Trophoblast cell (in vitro differentiated cells and primary cell): ENCODE results near the gene NFKBIA.
A peak's percentile ranks its signal among the peaks of the same experiment; 100 is the strongest.
"Not testable (repeated sequence)": the region's sequence is repeated elsewhere in the genome, so short reads cannot be mapped to it uniquely, and the experiment has no call there.

Experiments used
- DNase-seq, 2 donors: peaks; one replicate each; pipeline ENCODE4 v3.0.0-alpha.2; 2016
- H2AFZ ChIP-seq: 2 replicates; pipeline ENCODE4 v1.6.1; 2013; ENCODE audit warnings: low read length, moderate library complexity, mild to moderate bottlenecking; ENCODE audit not compliant: insufficient read depth, poor library complexity
- H2AK5ac ChIP-seq: 2 replicates; pipeline ENCODE4 v1.6.1; 2013; ENCODE audit warnings: mild to moderate bottlenecking, low read length
- H2BK120ac ChIP-seq: 2 replicates; pipeline ENCODE4 v1.6.1; 2013; ENCODE audit warnings: low read length, mild to moderate bottlenecking, moderate library complexity; ENCODE audit not compliant: insufficient read depth, poor library complexity
- H2BK12ac ChIP-seq: 2 replicates; pipeline ENCODE4 v1.6.1; 2013; ENCODE audit warnings: mild to moderate bottlenecking, low read length, moderate library complexity
- H2BK5ac ChIP-seq: 2 replicates; pipeline ENCODE4 v1.6.1; 2013; ENCODE audit warnings: low read length, low read depth, moderate library complexity, mild to moderate bottlenecking; ENCODE audit not compliant: poor library complexity
- H3K14ac ChIP-seq: 2 replicates; pipeline ENCODE4 v1.6.1; 2013; ENCODE audit warnings: mild to moderate bottlenecking, low read length
- H3K18ac ChIP-seq: 2 replicates; pipeline ENCODE4 v1.6.1; 2013; ENCODE audit warnings: mild to moderate bottlenecking, low read length
- H3K23ac ChIP-seq: 2 replicates; pipeline ENCODE4 v1.6.1; 2013; ENCODE audit warnings: low read length
- H3K27ac ChIP-seq: 2 replicates; pipeline ENCODE4 v1.5.1; 2013; ENCODE audit warnings: low read depth, mild to moderate bottlenecking, inconsistent platforms, low read length, moderate library complexity
- H3K27me3 ChIP-seq: 2 replicates; pipeline ENCODE4 v1.6.1; 2013; ENCODE audit warnings: inconsistent platforms, mild to moderate bottlenecking, low read length, moderate library complexity; ENCODE audit not compliant: insufficient read depth
- H3K36me3 ChIP-seq, 2 experiments: 1 replicate in 1 of 2; 2 replicates in 1 of 2; pipeline ENCODE4 v1.6.1; 2013; ENCODE audit warnings: low read length in 2 of 2, mild to moderate bottlenecking in 2 of 2, moderate library complexity in 1 of 2; ENCODE audit not compliant: insufficient read depth in 2 of 2, control insufficient read depth in 1 of 2
- H3K4ac ChIP-seq: 2 replicates; pipeline ENCODE4 v1.6.1; 2013; ENCODE audit warnings: low read depth, mild to moderate bottlenecking, low read length, moderate library complexity
- H3K4me1 ChIP-seq, 2 experiments: 1 replicate in 1 of 2; 2 replicates in 1 of 2; pipeline ENCODE4 v1.6.1; 2013; ENCODE audit warnings: low read length in 2 of 2, mild to moderate bottlenecking in 2 of 2, moderate library complexity in 1 of 2; ENCODE audit not compliant: insufficient read depth in 2 of 2, control insufficient read depth in 1 of 2
- H3K4me2 ChIP-seq: 2 replicates; pipeline ENCODE4 v1.6.1; 2013; ENCODE audit warnings: inconsistent platforms, mild to moderate bottlenecking, low read length, moderate library complexity
- H3K4me3 ChIP-seq: 2 replicates; pipeline ENCODE4 v1.5.1; 2013; ENCODE audit warnings: mild to moderate bottlenecking, low read depth, low read length, inconsistent platforms
- H3K79me1 ChIP-seq: one replicate; pipeline ENCODE4 v1.6.1; 2013; ENCODE audit warnings: low read length
- H3K79me2 ChIP-seq: 2 replicates; pipeline ENCODE4 v1.6.1; 2013; ENCODE audit warnings: low read length, mild to moderate bottlenecking; ENCODE audit not compliant: control insufficient read depth, insufficient read depth, poor library complexity
- H3K9ac ChIP-seq: 2 replicates; pipeline ENCODE4 v1.6.1; 2013; ENCODE audit warnings: mild to moderate bottlenecking, low read length
- H3K9me3 ChIP-seq: 2 replicates; pipeline ENCODE4 v1.6.1; 2013; ENCODE audit warnings: low read depth, mild to moderate bottlenecking, control low read depth, inconsistent platforms, low read length; ENCODE audit not compliant: insufficient read depth
- H4K12ac ChIP-seq: 2 replicates; pipeline ENCODE4 v1.6.1; 2013; ENCODE audit warnings: low read depth, mild to moderate bottlenecking, low read length, moderate library complexity
- H4K8ac ChIP-seq: 2 replicates; pipeline ENCODE4 v1.6.1; 2013; ENCODE audit warnings: low read depth, mild to moderate bottlenecking, low read length, moderate library complexity
- H4K91ac ChIP-seq: one replicate; pipeline ENCODE4 v1.6.1; 2013; ENCODE audit warnings: low read depth, mild to moderate bottlenecking, low read length, moderate library complexity
- WGBS: extraction: QIAGEN DNeasy Blood & Tissue Kit; methylation state at CpG from one replicate; pipeline ENCODE4 v1.1.7; 2013; ENCODE audit warnings: missing lambda C conversion rate; ENCODE audit not compliant: insufficient read length, insufficient coverage; ENCODE audit errors: extremely low coverage; 5-methylcytosine and 5-hydroxymethylcytosine counted together

NFKBIA gene

GRCh38 chr14:35355235-35355634, 49.3 kb downstream of the NFKBIA start:
- H3K23ac ChIP-seq, H2AK5ac ChIP-seq, H3K9me3 ChIP-seq, H4K12ac ChIP-seq, H4K8ac ChIP-seq, H2AFZ ChIP-seq, H3K27me3 ChIP-seq, H3K18ac ChIP-seq, H3K4ac ChIP-seq, H3K9ac ChIP-seq, H3K79me1 ChIP-seq, H2BK12ac ChIP-seq, H3K14ac ChIP-seq, H3K36me3 ChIP-seq, H4K91ac ChIP-seq, DNase-seq, H2BK5ac ChIP-seq, H3K4me3 ChIP-seq, H3K27ac ChIP-seq, H3K79me2 ChIP-seq, H3K4me2 ChIP-seq: not testable (repeated sequence)
- WGBS = no CpG with 5 or more reads among the region's 6 CpGs
- Histone ChIP-seq H2BK120ac (peak overlapping the region; percentile 56), H3K4me1 (peaks cover 19 to 20% of the 10 kb centered on the region in 2 experiments)

GRCh38 chr14:35353409-35354172, 51.0 kb downstream of the NFKBIA start:
- no CpG with 5 or more reads among the region's 10 CpGs for WGBS
- peak overlapping the region; percentile 42 for H2BK12ac ChIP-seq
- no peak overlapping the region for H3K4me3 ChIP-seq
- no peak overlapping the region for H4K12ac ChIP-seq
- H4K8ac ChIP-seq = no peak overlapping the region
- DNase-seq = no peak
- H3K4me1 ChIP-seq = peaks cover 24 to 25% of the 10 kb centered on the region in 2 experiments
- H3K9me3 ChIP-seq = peaks cover 2% of the 10 kb centered on the region
- H3K23ac ChIP-seq = no peak overlapping the region
- peaks cover 3% of the 10 kb centered on the region for H3K79me1 ChIP-seq
- no peak overlapping the region for H2AK5ac ChIP-seq
- H2BK5ac ChIP-seq = no peak overlapping the region
- H2AFZ ChIP-seq = no peak overlapping the region
- H3K4me2 ChIP-seq = no peak overlapping the region
- no peak overlapping the region for H3K9ac ChIP-seq
- H2BK120ac ChIP-seq = no peak overlapping the region
- H3K14ac ChIP-seq = no peak overlapping the region
- H3K36me3 ChIP-seq = no peaks in the 10 kb centered on the region
- H3K4ac ChIP-seq = no peak overlapping the region
- H3K27ac ChIP-seq = no peak overlapping the region
- no peaks in the 10 kb centered on the region for H3K79me2 ChIP-seq
- no peaks in the 10 kb centered on the region for H3K27me3 ChIP-seq
- H3K18ac ChIP-seq = no peak overlapping the region
- H4K91ac ChIP-seq = no peak overlapping the region

- Histone ChIP-seq H4K12ac (no peak overlapping the region), H3K9me3 (peaks cover 2% of the 10 kb centered on the region), H4K91ac (peak overlapping the region; percentile 4), H3K79me2 (no peaks in the 10 kb centered on the region), H3K36me3 (no peaks in the 10 kb centered on the region), H3K4me3 (no peak overlapping the region), H3K4ac (no peak overlapping the region), H2BK12ac (peak overlapping the region; percentile 7), H3K4me1 (peaks cover 26 to 28% of the 10 kb centered on the region in 2 experiments), H3K18ac (no peak overlapping the region), H2BK120ac (no peak overlapping the region), H2AFZ (peak overlapping the region; percentile 12), H3K79me1 (peaks cover 3% of the 10 kb centered on the region), H4K8ac (no peak overlapping the region), H3K27ac (no peak overlapping the region), H3K23ac (no peak overlapping the region), H3K27me3 (no peaks in the 10 kb centered on the region), H3K14ac (no peak overlapping the region), H2AK5ac (no peak overlapping the region), H2BK5ac (no peak overlapping the region), H3K9ac (no peak overlapping the region), H3K4me2 (no peak overlapping the region)
- DNase-seq = no peak
- WGBS = no CpG with 5 or more reads among the region's 15 CpGs
Observed at GRCh38 chr14:35352274-35353233, 52.0 kb downstream of the NFKBIA start.

GRCh38 chr14:35351897-35352273, 52.7 kb downstream of the NFKBIA start:
- Histone ChIP-seq H3K4me2 (no peak overlapping the region), H4K8ac (no peak overlapping the region), H3K36me3 (no peaks in the 10 kb centered on the region), H3K4me3 (no peak overlapping the region), H3K14ac (no peak overlapping the region), H4K12ac (no peak overlapping the region), H2AFZ (peak overlapping the region; percentile 12), H3K79me2 (no peaks in the 10 kb centered on the region), H4K91ac (no peak overlapping the region), H2AK5ac (no peak overlapping the region), H3K79me1 (peaks cover 3% of the 10 kb centered on the region), H3K18ac (no peak overlapping the region), H3K9me3 (peaks cover 2% of the 10 kb centered on the region), H3K27me3 (no peaks in the 10 kb centered on the region), H3K4me1 (peaks cover 30 to 32% of the 10 kb centered on the region in 2 experiments), H2BK5ac (no peak overlapping the region), H2BK12ac (no peak overlapping the region), H2BK120ac (no peak overlapping the region), H3K4ac (no peak overlapping the region), H3K27ac (no peak overlapping the region), H3K23ac (no peak overlapping the region), H3K9ac (no peak overlapping the region)
- DNase-seq = no peak
- no CpG with 5 or more reads among the region's 4 CpGs for WGBS
